ENCODE measurements around the gene KCNT2.
A peak's percentile ranks its signal among the peaks of the same experiment; 100 is the strongest.
"Not testable (repeated sequence)": the region's sequence is repeated elsewhere in the genome, so short reads cannot be mapped to it uniquely, and the experiment has no call there.

The KCNT2 gene

DNA sequence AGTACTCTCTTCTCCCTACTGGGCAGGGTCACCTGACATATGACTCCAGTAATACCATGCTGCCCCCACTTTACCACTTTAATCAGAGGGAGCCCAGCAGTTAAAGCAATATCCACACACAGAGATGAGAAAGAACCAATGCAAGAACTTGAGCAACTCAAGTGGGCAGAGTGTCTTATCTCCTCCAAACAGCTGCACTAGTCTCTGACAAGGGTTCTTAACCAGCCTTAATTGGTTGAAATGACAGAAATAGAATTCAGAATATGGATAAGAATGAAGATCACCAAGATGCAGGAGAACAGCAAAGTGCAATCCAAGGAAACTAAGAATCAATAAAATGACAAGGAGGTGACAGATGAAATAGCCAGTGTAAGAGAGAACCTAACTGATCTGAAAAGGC, 91.0 kb downstream of the KCNT2 start:
- TF ChIP-seq, protein P1, sequence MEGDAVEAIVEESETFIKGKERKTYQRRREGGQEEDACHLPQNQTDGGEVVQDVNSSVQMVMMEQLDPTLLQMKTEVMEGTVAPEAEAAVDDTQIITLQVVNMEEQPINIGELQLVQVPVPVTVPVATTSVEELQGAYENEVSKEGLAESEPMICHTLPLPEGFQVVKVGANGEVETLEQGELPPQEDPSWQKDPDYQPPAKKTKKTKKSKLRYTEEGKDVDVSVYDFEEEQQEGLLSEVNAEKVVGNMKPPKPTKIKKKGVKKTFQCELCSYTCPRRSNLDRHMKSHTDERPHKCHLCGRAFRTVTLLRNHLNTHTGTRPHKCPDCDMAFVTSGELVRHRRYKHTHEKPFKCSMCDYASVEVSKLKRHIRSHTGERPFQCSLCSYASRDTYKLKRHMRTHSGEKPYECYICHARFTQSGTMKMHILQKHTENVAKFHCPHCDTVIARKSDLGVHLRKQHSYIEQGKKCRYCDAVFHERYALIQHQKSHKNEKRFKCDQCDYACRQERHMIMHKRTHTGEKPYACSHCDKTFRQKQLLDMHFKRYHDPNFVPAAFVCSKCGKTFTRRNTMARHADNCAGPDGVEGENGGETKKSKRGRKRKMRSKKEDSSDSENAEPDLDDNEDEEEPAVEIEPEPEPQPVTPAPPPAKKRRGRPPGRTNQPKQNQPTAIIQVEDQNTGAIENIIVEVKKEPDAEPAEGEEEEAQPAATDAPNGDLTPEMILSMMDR (IDR thresholded peaks at IDR 0.05; ENCODE audit: insufficient read depth, missing control alignments): no peak
- no peak for FAIRE-seq
- DNase-seq (ENCODE audit: insufficient read length, low spot score): no peak

DNA sequence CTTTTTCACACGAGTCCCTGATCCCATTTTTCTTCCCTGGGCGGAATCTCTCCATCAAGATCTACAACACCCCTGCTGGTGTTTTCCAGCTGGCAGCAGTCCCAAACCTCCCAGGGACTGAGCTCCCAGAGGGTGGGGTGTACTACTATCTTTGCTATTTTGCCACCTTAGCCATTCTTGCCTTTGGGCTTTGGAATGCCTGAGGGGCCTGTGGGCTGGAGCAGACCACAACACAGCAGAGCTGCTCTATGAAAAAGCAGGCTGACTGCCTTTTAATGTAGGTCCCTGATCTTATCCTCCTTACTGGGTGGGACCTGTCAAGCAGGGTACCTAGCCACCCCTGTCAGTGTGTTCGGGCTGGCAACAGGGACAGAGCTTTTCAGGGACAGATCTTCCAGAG, 91.9 kb downstream of the KCNT2 start:
- FAIRE-seq (no peak), DNase-seq (ENCODE audit: insufficient read length, low spot score) (no peak)
- TF ChIP-seq, protein P1 (IDR thresholded peaks at IDR 0.05; ENCODE audit: insufficient read depth, missing control alignments): no peak

DNA sequence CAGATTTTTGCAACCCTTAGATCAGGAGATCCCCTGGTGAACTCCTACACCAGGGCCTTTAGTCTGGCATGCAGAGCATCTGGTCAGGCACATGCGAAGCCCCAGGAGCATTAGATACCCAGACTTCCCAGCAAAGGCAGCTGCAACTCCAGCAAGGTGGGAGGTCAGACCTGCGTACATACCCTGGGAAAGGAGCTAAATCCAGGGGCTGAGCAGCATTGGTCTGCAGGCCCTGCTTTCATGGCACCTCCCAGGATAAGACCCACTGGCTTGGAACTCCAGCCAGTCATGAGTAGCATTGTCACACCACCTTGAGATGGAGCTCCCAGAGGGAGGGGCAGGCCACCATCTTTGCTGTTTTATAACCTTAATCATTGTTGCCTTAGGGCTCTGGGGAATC, 92.3 kb downstream of the KCNT2 start:
- no peak for FAIRE-seq
- TF ChIP-seq, protein P1 (IDR thresholded peaks at IDR 0.05; ENCODE audit: insufficient read depth, missing control alignments): no peak

DNA sequence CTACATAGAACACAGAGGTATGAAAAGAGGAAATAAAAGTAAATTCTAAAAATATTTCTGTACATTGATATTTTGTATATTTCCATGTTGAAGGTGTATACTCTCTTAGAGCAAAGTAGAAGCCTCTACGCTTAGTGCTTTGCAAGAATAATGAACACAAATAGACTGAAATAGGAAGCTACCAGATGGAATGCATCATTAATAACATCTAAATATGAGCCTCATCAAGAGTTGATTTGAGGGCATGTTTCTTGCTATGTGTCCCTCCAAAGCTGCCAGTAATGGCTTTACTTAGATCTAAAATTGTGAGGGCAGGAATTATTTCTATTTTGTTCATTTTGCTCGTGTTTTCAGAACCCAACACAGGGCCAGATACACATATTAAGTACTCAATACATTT, 94.4 kb downstream of the KCNT2 start:
- DNase-seq (ENCODE audit: insufficient read length, low spot score): no peak
- TF ChIP-seq, protein P1 (IDR thresholded peaks at IDR 0.05; ENCODE audit: insufficient read depth, missing control alignments): no peak
- peak; percentile 84 for FAIRE-seq

More for the DNA sequence above, 92.3 kb downstream of the KCNT2 start:
- no peak for DNase-seq (ENCODE audit: insufficient read length, low spot score)

DNA sequence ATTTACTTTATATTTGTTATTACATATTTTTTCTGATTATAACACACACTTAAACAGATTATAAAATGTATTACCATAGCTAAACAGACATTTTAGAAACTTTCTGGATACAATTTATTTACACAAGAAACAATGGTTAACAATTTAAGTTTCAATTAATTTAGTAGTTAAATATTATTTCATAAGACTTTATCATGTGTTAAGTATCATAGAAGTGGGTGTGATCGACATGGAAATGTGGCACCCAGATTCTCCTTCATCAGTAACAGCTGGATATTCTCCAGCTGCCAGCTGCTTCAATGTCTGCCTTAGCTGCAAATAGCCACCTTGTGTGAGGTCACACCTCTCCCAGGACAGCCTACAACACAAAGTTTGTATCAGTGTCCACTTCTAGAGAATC, 97.8 kb downstream of the KCNT2 start:
- FAIRE-seq (no peak), DNase-seq (ENCODE audit: insufficient read length, low spot score) (no peak)
- TF ChIP-seq, protein P1 (IDR thresholded peaks at IDR 0.05; ENCODE audit: insufficient read depth, missing control alignments): no peak

DNA sequence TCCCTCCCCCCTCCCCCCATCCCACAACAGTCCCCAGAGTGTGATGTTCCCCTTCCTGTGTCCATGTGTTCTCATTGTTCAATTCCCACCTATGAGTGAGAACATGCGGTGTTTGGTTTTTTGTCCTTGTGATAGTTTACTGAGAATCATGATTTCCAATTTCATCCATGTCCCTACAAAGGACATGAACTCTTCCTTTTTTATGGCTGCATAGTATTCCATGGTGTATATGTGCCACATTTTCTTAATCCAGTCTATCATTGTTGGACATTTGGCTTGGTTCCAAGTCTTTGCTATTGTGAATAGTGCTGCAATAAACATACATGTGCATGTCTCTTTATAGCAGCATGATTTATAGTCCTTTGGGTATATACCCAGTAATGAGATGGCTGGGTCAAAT, 104.0 kb downstream of the KCNT2 start:
- FAIRE-seq; DNase-seq (ENCODE audit: insufficient read length, low spot score): not testable (repeated sequence)

DNA sequence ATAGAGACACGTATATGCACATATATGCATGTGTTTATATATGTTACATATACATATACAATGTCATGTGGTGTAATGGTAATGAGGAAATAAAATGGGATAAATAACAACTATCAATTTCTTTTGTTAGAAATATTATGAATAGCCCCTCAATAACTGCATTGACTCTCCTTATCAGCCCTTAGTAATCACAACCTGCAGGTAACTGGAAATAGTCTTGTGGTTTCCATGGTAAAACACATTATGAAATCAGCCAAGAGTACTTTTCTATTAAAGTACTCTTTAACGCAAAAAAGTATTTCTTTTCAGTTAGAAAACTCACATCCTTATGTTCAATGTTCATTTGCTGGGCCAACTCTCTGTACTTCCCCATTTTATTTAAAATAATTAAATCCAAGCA, 105.8 kb downstream of the KCNT2 start:
- FAIRE-seq: peak; percentile 75
- TF ChIP-seq, protein P1 (IDR thresholded peaks at IDR 0.05; ENCODE audit: insufficient read depth, missing control alignments): no peak

DNA sequence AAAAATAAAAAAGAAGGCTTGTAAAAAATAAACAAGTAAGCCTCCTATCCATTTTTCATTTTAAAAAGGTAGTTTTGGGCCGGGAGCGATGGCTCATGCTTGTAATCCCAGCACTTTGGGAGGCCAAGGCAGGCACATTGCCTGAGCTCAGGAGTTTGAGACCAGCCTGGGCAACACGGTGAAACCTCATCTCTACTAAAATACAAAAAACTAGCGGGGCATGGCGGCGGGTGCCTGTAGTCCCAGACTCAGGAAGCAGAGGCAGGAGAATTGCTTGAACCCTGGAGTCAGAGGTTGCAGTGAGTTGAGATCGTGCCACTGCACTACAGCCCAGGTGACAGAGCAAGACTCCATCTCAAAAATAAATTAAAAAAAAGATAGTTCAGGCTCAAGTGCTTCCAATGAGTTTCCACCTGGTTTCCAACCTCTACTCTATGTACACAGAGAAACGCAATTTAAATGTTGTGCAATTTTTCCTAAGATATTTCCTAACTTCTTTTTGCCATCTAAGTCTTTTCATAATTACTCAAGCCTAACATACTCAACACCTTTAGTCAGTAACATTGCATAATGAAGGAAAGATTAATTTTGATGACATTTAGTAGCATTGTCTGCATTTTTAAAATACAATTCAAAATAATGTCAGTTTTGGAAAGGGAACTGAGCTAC, 106.3 kb downstream of the KCNT2 start:
- DNase-seq (ENCODE audit: insufficient read length, low spot score): no peak
- peak; percentile 67 for FAIRE-seq
- TF ChIP-seq, protein P1 (IDR thresholded peaks at IDR 0.05; ENCODE audit: insufficient read depth, missing control alignments): no peak

More for the DNA sequence above, 105.8 kb downstream of the KCNT2 start:
- no peak for DNase-seq (ENCODE audit: insufficient read length, low spot score)
